SK-N-MC (cell line): ENCODE data around the gene KLK4.

ENCODE experiments used
- EZH2 ChIP-seq: fragments of 200-600 bp; sonication (generic); IDR thresholded peaks from one replicate; pipeline ENCODE4 v1.6.1; 2017; ENCODE audit warnings: antibody characterized with exemption
- POLR2AphosphoS5 ChIP-seq: IDR thresholded peaks from 2 replicates; pipeline ENCODE4 v1.6.1; 2012; ENCODE audit warnings: mild to moderate bottlenecking, low read depth, low read length, borderline replicate concordance

- TF ChIP-seq POLR2AphosphoS5: no peak
- TF ChIP-seq EZH2: no peak
Observed at GRCh38 chr19:50957587-50957986, 46.4 kb upstream of the KLK4 start.
